Activated CD4-positive, CD25-positive, alpha-beta regulatory T cell (primary cell): ENCODE data around the gene TAF13.
A peak's percentile ranks its signal among the peaks of the same experiment; 100 is the strongest.
"Not testable (repeated sequence)": the region's sequence is repeated elsewhere in the genome, so short reads cannot be mapped to it uniquely, and the experiment has no call there.

Experiments used
- DNase-seq, 4 experiments: peaks; one replicate each; lab custom pipeline; 2025; lab: John Stamatoyannopoulos, UW

The TAF13 gene

GRCh38 chr1:109046671-109047070, 29.1 kb downstream of the TAF13 start:
- DNase-seq = no peak

GRCh38 chr1:109045595-109045994, 30.2 kb downstream of the TAF13 start:
- no peak for DNase-seq

DNA sequence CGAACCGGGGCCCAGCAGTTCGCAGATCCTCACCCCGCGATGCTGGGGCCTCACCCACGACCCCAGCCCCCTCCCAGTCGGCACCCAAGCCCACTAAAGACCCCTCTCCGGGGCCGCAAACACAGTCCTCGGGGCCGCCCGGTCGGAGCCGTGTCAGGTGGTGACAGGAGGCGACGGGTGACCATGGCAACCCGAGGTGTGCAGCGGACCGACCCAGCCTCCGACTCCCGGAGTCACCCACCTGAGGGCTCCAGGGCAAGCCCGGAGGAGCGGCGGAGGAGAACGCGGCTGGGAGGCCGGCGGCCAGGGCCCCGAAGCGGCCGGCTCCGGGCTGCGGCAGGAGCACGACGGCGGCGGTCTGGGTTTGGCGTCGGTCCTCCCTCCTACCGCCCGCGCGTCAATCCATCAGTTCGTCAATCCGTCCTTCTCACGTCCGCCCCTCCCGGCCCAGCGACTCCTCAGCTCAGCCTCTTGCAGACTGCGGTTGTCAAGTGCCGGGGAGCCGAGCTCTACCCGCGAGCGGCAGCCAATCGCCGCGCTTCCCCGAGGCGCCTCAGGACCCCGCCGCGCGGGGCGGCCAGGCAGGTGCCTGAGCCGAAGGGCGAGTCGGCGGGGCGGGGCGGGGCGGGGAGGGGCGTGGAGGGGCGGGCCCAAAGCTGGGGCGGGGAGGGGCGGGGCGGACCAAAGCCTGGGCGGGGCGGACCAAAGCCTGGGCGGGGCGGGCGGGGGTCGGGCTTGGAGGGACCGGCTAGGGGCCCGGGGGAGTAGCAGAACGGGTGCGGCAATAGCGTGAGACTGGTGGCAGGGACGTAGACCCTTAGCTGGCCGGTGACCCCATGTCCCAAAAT, 34.0 kb downstream of the TAF13 start, which contains the start of gene WDR47:
WDR47 (minus strand) TSS at position 482 of the 848 bp plus-strand sequence. CDS start 18,590 bp downstream, outside the sequence.
- peak; percentile 88 to 95 (median 91) for DNase-seq

- no peak for DNase-seq
Observed at GRCh38 chr1:109040989-109041620, 34.7 kb downstream of the TAF13 start.

DNA sequence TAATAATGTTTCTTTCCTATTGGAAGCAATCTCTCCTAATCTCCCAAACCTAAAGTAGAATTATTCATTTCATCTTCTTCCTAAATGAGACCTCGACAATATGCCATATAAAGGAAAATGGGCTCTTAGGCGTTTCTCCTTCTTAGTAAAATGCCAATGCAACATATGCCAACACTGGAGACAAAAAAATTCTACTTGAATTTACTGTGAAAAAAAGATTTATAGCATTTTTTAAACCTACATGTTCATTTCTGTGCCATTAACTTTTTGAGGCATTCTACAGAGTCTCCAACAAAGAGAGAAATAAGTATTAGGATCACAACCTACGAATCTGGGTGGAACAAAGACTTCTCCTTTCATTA, 35.2 kb downstream of the TAF13 start:
- no peak for DNase-seq

DNA sequence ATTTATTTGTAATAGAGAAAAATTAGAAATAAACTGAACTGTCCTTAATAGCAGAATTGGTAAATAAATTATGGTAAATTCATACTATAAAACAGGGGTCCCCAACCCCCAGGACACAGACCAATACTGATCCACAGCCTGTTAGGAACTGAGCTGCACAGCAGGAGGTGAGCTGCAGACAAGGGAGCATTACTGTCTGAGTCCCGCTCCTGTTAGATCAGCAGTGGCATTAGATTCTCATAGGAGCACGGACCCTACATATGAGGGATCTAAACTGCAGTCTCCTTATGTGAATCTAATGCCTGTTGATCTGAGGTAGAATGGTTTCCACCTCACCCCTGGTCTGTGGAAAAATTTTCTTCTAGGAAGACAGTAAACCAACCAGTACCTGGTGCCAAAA, 41.4 kb downstream of the TAF13 start:
- DNase-seq = no peak

DNA sequence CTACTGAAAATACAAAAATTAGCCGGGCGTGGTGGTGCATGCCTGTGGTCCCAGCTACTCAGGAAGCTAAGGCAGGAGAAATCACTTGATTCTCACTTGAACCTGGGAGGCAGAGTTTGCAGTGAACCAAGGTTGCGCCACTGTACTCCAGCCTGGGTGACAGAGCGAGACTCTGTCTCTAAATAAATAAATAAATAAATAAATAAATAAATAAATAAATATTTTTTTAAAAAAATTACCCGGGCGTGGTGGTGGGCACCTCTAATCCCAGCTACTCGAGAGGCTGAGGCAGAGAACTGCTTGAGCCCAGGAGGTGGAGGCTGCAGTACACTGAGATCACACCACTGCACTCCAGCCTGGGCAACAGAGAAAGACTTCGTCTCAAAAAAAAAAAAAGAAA, 46.3 kb downstream of the TAF13 start:
- DNase-seq = not testable (repeated sequence)

DNA sequence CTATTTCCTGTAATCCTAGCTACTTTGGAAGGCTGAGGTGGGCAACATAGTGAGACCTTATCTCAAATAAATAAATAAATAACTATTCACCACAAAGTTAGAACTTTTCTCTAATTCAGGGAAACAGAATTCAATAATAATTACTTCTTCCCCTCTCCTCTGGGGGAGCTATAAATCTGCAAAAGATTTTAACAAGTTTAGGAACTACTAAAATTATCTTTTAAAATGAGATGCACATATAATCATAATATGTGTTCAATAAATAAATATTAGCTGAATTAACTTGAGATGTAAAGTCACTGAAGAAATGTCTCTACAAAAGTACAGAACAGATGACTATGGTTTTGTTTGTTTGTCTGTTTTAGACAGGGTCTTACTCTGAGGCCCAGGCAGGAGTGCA, 48.0 kb downstream of the TAF13 start:
- DNase-seq = no peak

DNA sequence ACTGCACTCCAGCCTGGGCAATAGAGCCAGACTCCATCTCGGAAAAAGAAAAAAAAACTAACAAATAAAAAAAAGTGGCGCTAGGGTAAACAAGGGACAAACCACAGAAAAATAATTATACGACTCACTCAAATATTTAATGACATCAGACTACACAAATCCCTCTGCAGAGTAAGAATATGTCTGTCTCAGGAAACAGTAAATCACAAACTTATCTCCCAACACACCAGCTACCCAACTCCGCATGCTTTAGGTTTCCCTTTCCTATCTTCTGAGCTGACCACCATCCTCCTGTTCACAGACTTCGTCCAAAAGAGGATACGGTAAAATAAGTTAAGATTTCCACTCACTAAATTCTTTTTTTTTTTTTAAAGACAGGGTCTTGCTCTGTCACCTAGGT, 50.1 kb downstream of the TAF13 start:
- DNase-seq = no peak

DNA sequence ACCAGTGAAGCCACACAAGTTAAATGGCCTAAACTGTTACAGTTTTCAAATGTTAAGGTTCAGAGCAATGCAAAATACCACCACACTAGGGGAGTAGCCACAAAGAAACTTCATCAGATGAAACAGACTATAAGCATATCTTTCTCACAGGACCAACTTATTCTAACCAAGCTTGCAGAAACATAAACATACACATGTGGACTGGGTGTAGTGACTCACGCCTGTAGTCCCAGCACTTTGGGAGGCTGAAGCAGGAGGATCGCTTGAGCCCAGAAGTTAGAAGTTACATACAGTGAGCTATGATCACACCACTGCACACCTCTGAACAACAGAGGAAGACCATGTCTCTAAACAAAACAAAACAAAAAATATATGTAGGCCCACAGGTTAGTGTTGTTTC, 51.2 kb downstream of the TAF13 start:
- DNase-seq = no peak

GRCh38 chr1:109020693-109021257, 55.0 kb downstream of the TAF13 start:
- DNase-seq = no peak

- DNase-seq = not testable (repeated sequence)
Observed at GRCh38 chr1:109017719-109018118, 58.1 kb downstream of the TAF13 start.

DNA sequence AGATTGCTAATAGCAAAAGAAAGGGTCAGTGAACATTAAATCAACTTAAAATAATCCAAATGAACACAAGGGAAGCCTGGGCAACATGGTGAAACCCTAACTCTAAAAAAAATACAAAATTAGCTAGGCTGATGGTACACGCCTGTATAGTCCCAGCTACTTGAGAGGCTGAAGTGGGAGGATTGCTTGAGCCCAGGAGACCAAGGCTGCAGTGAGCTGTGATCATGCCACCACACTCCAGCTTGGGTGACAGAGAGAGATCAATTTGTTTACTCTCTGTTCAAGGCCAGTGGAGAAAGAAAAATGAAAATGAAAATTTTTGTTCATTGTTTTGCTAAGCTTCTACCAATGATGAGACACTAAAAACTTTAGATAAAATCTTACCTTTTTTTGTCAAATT, 58.7 kb downstream of the TAF13 start:
- no peak for DNase-seq
